Uterus (tissue), 4 donors: ENCODE data around the gene ADGRL2. TPM values are rescaled to one million over a fixed set of nuclear protein-coding genes. Genes with fewer than 3 reads are reported as not detected.

Source experiments
- DNase-seq, 2 donors: peaks; one replicate each; pipeline ENCODE4 v3.0.0-alpha.2; 2019 to 2020
- H3K27ac ChIP-seq, 2 donors: fragments of 200-600 bp; sonication (generic); 1 replicate in 1 of 2; 2 replicates in 1 of 2; pipeline ENCODE4 v1.5.1; 2016 to 2018
- H3K27me3 ChIP-seq, 2 donors: fragments of 200-600 bp; sonication (generic); one replicate each; pipeline ENCODE4 v1.5.1; 2018 to 2019; ENCODE audit warnings: control low read depth in 1 of 2
- H3K36me3 ChIP-seq, 2 donors: fragments of 200-600 bp; sonication (generic); one replicate each; pipeline ENCODE4 v1.5.1; 2019; ENCODE audit warnings: control low read depth in 1 of 2
- H3K4me1 ChIP-seq, 2 donors: fragments of 200-600 bp; sonication (generic); one replicate each; pipeline ENCODE4 v1.5.1; 2018 to 2019; ENCODE audit warnings: control low read depth in 1 of 2
- H3K4me3 ChIP-seq, 2 donors: fragments of 200-600 bp; sonication (generic); 1 replicate in 1 of 2; 2 replicates in 1 of 2; pipeline ENCODE4 v1.5.1; 2018 to 2019; ENCODE audit warnings: mild to moderate bottlenecking in 1 of 2
- H3K9me3 ChIP-seq, 2 donors: fragments of 200-600 bp; sonication (generic); one replicate each; pipeline ENCODE4 v1.5.1; 2019; ENCODE audit warnings: control low read depth in 1 of 2
- POLR2A ChIP-seq, 2 donors: fragments of 450-650 bp; IDR thresholded peaks; one replicate each; pipeline ENCODE4 v1.6.1; 2016; ENCODE audit warnings: antibody characterized with exemption in 2 of 2, mild to moderate bottlenecking in 1 of 2, moderate library complexity in 1 of 2
- intact Hi-C: fragments of 100-400 bp; cut with DNase I; formaldehyde crosslinking; loops from one replicate; pipeline ENCODE4 v1.15.1; 2023; ENCODE audit warnings: low total_unique reads
- total RNA-seq, 4 donors: library from RNA; depleted of rRNA in 3 of 4; stranded (reverse); fragments of >200 nt in 3 of 4; gene quantifications; one replicate each; pipeline versions ENCODE4 v1.1.0 to v1.2.4, GENCODE V29; 2014 to 2023
- TF ChIP-seq, protein P1 (sequence below), 4 experiments: fragments of 200-600 bp in 2 of 4; fragments of 450-650 bp in 2 of 4; sonication (generic) in 2 of 4; IDR thresholded peaks; one replicate each; pipeline ENCODE4 v1.5.1; 2016 to 2019; ENCODE audit warnings: antibody characterized with exemption in 4 of 4, mild to moderate bottlenecking in 2 of 4, moderate library complexity in 1 of 4
- donor health status: DM: yes; HTN: yes; CAD: no.

ADGRL2 gene
- total RNA-seq, 4 donors from 2014 or later = 29.1 to 200 (median 50.7) TPM

DNA sequence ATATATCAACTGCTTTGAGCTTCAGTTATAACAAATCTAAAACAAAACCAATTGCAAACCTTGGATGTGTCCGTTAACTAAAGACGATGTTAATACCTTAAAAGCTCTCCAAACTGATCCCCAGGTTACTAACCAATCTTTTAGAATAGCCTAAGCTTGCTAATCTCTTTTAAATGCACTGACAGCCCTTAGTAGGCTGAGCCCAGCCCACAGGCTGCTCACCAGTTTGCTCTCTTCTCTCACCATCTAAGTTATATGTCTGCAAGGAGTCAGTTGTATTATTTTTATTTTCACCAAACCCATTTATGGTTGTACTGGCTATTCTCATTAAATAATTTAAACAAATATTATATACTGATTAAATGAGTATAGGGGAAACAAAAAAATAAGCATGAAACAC is 199.5 kb downstream of the ADGRL2 start:
- Histone ChIP-seq H3K9me3 (no peaks in the 10 kb centered on the region), H3K27me3 (no peaks in the 10 kb centered on the region), H3K36me3 (no peaks in the 10 kb centered on the region), H3K4me1 (no peaks in the 10 kb centered on the region), H3K27ac (no peak overlapping the region), H3K4me3 (no peak overlapping the region)
- no peak for DNase-seq
- no peak for TF ChIP-seq POLR2A (IDR thresholded peaks at IDR 0.05)
- TF ChIP-seq, protein P1, sequence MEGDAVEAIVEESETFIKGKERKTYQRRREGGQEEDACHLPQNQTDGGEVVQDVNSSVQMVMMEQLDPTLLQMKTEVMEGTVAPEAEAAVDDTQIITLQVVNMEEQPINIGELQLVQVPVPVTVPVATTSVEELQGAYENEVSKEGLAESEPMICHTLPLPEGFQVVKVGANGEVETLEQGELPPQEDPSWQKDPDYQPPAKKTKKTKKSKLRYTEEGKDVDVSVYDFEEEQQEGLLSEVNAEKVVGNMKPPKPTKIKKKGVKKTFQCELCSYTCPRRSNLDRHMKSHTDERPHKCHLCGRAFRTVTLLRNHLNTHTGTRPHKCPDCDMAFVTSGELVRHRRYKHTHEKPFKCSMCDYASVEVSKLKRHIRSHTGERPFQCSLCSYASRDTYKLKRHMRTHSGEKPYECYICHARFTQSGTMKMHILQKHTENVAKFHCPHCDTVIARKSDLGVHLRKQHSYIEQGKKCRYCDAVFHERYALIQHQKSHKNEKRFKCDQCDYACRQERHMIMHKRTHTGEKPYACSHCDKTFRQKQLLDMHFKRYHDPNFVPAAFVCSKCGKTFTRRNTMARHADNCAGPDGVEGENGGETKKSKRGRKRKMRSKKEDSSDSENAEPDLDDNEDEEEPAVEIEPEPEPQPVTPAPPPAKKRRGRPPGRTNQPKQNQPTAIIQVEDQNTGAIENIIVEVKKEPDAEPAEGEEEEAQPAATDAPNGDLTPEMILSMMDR (IDR thresholded peaks at IDR 0.05) = no peak
- intact Hi-C loops = no loop called here

DNA sequence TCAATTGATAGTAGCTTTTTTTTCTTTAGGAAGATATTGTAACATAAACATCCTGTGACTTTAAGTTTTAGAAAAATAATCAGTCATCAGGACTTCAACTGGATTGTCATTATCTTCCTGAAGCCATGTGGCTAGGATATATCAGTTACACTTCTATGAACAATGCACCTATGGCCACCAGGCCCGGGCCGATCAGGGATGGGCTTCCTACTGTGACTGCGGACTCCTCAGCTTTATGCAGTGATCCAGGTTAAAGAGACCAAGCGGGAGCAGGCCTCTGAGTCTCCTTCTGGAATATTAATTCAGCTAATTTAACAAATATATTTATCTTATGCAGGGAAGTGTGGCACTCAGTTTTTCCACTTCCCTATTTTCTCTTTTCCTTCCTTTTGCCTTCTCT is 200.6 kb downstream of the ADGRL2 start:
- H3K27me3 ChIP-seq = no peaks in the 10 kb centered on the region
- H3K4me3 ChIP-seq = no peak overlapping the region
- no peaks in the 10 kb centered on the region for H3K4me1 ChIP-seq
- no peak for DNase-seq
- no peak for TF ChIP-seq POLR2A (IDR thresholded peaks at IDR 0.05)
- TF ChIP-seq, protein P1 (IDR thresholded peaks at IDR 0.05) = no peak
- H3K9me3 ChIP-seq = no peaks in the 10 kb centered on the region
- no peak overlapping the region for H3K27ac ChIP-seq
- no peaks in the 10 kb centered on the region for H3K36me3 ChIP-seq
- intact Hi-C loops = no loop called here

DNA sequence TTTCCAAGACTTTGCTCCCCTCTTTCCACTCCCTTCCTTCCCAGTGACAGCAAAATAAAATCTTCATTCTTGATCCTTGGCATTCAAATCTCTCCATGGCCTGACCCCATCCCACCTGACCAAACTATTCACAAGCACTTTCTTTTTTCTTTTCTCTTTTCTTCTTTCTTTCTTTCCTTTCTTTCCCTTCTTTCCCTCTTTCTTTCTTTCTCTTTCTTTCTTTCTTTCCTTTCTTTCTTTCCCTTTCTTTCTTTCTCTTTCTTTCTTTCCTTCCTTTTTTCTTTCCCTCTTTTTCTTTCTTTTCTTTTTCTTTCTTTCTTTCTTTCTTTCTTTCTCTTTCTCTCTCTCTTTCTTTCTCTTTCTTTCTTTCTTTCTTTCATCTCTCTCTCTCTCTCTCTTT is 207.1 kb downstream of the ADGRL2 start:
- Histone ChIP-seq H3K4me3 (no peak overlapping the region), H3K36me3 (no peaks in the 10 kb centered on the region), H3K4me1 (no peaks in the 10 kb centered on the region), H3K9me3 (no peaks in the 10 kb centered on the region), H3K27ac (no peak overlapping the region), H3K27me3 (no peaks in the 10 kb centered on the region)
- TF ChIP-seq, protein P1 (IDR thresholded peaks at IDR 0.05) = no peak
- no peak for TF ChIP-seq POLR2A (IDR thresholded peaks at IDR 0.05)
- no peak for DNase-seq
- intact Hi-C loops = no loop called here

DNA sequence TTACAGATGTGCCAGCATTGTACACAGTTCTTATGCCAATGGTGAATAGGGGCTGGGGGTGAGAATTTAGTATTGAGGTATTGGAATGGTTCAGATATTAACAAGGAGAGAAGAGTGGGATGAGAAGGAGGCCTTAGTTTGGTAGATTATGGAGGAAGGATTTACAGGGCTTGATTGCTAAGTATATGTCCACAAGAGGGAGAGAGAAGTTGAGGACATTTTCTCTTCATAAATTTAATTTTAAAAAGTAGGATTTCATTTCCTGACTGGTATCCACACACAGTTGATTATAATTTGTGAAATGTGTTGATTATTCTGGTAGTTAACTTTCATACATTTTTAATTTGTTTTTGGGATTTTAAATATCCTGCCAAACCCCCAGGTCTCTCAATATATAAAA is 213.0 kb downstream of the ADGRL2 start:
- TF ChIP-seq POLR2A (IDR thresholded peaks at IDR 0.05) = no peak
- TF ChIP-seq, protein P1 (IDR thresholded peaks at IDR 0.05) = no peak
- H3K27me3 ChIP-seq = no peaks in the 10 kb centered on the region
- no peak overlapping the region for H3K4me3 ChIP-seq
- no peak for DNase-seq
- no peaks in the 10 kb centered on the region for H3K36me3 ChIP-seq
- intact Hi-C loops = no loop called here
- no peak overlapping the region for H3K27ac ChIP-seq
- no peaks in the 10 kb centered on the region for H3K4me1 ChIP-seq
- H3K9me3 ChIP-seq = no peaks in the 10 kb centered on the region

DNA sequence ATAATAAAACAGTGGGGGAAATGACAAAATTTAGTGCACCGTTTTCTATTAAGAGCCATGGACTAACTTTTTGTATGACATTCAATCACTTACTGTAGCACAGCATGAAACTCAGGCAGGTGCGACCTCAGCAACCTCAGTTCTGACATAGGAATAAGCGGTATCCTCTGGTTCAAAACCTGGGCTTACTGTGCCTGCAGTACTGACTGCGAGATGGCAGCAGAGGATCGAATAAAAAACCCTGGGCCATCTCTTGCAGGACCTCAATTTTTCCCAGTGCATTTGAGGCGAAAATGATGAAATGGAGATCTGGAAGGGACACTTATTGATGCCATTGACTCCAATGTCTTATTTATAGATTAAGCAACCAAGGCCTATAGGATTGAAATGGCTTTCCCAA is 214.7 kb downstream of the ADGRL2 start:
- no peak for DNase-seq
- Histone ChIP-seq H3K36me3 (no peaks in the 10 kb centered on the region), H3K27ac (no peak overlapping the region), H3K4me1 (no peaks in the 10 kb centered on the region), H3K27me3 (no peaks in the 10 kb centered on the region), H3K9me3 (no peaks in the 10 kb centered on the region), H3K4me3 (no peak overlapping the region)
- intact Hi-C loops = no loop called here
- TF ChIP-seq POLR2A (IDR thresholded peaks at IDR 0.05) = no peak
- TF ChIP-seq, protein P1 (IDR thresholded peaks at IDR 0.05) = no peak
